B cell (primary cell): ENCODE measurements around the gene HMG20A.

Source experiments
- EZH2 ChIP-seq: IDR thresholded peaks from 2 replicates; pipeline ENCODE4 v1.6.1; 2012; ENCODE audit warnings: borderline replicate concordance, low read depth, mild to moderate bottlenecking, moderate library complexity, low read length; ENCODE audit not compliant: insufficient read depth, poor library complexity, severe bottlenecking
- TF ChIP-seq, protein P1 (sequence below): fragments of 200-600 bp; IDR thresholded peaks from one replicate; pipeline ENCODE4 v1.8.0; 2022; ENCODE audit warnings: antibody characterized with exemption, mild to moderate bottlenecking

DNA sequence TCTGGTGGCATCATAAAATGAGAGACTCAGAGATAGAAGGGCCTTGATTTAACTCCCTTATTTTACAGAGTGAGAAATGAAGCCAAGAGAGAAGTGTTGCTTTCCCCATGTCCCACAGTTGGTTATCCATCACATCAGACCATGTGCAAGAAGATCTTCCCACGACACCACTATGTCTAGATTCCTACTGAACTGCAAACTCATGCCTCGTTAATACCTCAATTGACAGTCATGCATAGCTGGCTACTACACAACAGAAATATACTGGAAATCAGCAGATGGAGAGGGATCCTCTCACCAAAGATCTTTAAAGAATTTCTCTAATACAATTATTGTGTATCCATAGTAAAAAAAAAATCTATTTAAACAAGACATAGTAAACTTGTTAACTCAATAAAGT is 34.1 kb upstream of the HMG20A start:
- TF ChIP-seq, protein P1, sequence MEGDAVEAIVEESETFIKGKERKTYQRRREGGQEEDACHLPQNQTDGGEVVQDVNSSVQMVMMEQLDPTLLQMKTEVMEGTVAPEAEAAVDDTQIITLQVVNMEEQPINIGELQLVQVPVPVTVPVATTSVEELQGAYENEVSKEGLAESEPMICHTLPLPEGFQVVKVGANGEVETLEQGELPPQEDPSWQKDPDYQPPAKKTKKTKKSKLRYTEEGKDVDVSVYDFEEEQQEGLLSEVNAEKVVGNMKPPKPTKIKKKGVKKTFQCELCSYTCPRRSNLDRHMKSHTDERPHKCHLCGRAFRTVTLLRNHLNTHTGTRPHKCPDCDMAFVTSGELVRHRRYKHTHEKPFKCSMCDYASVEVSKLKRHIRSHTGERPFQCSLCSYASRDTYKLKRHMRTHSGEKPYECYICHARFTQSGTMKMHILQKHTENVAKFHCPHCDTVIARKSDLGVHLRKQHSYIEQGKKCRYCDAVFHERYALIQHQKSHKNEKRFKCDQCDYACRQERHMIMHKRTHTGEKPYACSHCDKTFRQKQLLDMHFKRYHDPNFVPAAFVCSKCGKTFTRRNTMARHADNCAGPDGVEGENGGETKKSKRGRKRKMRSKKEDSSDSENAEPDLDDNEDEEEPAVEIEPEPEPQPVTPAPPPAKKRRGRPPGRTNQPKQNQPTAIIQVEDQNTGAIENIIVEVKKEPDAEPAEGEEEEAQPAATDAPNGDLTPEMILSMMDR = no peak
- TF ChIP-seq EZH2 = no peak
